ENCODE data around the gene RPP25L. TPM values are rescaled to one million over a fixed set of nuclear protein-coding genes. Genes with fewer than 3 reads are reported as not detected.

RPP25L gene
- total and polyA plus RNA-seq, 5 donors from 2014 or later = 6.7 to 80.0 (median 63.7) TPM

DNA sequence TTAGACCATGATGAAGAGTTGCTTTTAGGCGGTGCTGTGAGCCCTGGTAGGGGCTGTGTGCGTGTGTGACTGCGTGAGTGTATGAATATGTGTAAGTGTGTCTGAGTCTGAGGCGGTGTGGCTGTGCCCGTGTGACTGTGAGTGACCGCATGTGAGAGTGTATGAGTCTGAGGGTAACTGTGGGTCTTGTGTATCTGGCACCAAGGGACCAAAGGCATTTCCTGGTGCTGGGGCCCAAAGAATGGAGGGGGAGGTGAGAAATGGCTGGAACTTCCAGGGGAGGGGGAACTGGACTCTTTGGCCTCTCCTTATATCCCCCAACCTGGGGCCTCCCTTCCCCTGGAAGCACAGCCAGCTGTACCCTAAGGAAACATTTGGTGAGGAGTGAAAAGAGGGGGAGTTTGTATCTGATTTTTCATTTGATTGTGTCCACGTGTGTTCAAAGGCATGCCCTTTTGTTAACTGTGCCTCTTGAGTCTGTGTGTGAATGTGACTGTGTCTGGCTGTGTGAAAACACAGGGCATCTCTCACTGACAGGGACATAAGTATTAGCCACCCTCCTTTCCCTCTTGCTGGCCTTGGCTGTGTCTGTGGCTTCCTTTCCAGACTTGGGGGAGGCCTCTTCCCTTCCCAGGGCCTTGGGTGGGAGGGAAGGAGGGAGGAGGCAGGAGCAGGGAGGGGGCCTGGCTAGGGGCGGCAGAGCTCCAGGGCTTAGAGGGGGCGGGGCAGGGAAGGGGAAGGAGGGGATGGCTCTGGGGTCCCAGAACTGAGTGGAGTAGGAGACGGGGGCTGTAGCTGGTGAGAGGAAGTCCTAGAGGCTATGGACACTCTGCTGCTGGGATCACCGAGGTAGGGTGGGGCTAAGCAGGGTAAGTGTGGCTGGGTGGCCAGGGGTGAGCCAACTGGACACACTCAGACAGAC is 41.5 kb upstream of the RPP25L start:
- Mint-ChIP-seq H3K9me3 (no peaks in the 10 kb centered on the region), H3K4me1 (peaks cover 9 to 41% (median 36%) of the 10 kb centered on the region in 4 donors), H3K27me3 (no peaks in the 10 kb centered on the region), H3K27ac (peak overlapping the region; percentile 32 to 67 (median 52)), H3K36me3 (peaks cover 8% of the 10 kb centered on the region), H3K4me3 (no peak overlapping the region)
- Histone ChIP-seq H3K4me3 (ENCODE audit: low read depth, low read length) (no peak overlapping the region), H3K9me3 (ENCODE audit: control insufficient read depth in 2 of 2, low read length in 2 of 2) (no peaks in the 10 kb centered on the region), H3K4me1 (ENCODE audit: control insufficient read depth, insufficient read depth, low read length, poor library complexity, severe bottlenecking) (peaks cover 6% of the 10 kb centered on the region), H3K27me3 (ENCODE audit: control insufficient read depth, insufficient read depth, low read length) (no peaks in the 10 kb centered on the region), H3K27ac (ENCODE audit: insufficient read depth, low read length, poor library complexity, severe bottlenecking) (no peak overlapping the region), H3K36me3 (ENCODE audit: control insufficient read depth, insufficient read depth, low read length) (peaks cover 28% of the 10 kb centered on the region)
- DNase-seq (no peak), ATAC-seq (ENCODE audit: low read depth in 2 of 2) (no peak)

DNA sequence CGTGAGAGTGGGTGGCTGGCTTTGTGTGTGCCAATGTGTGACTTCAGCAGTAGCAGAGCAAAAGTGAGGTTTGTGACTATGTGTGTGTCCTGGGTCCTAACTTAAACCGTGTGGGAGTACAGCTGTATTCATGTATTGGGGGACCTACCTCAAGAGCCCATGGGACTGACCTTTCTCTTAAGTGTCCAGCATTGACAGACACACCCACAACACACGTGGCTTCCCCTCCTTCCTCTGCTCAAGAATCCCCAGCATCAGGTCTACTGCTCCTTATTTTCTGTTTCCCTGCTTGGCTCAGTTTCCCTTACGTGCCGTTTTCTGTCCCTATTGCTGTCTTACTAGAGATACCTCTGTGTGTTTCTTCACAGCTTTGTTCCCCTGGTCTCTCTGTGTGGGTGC is 40.7 kb upstream of the RPP25L start:
- Histone ChIP-seq H3K27me3 (ENCODE audit: control insufficient read depth, insufficient read depth, low read length) (no peaks in the 10 kb centered on the region), H3K4me1 (ENCODE audit: control insufficient read depth, insufficient read depth, low read length, poor library complexity, severe bottlenecking) (peaks cover 14% of the 10 kb centered on the region), H3K9me3 (ENCODE audit: control insufficient read depth in 2 of 2, low read length in 2 of 2) (no peaks in the 10 kb centered on the region), H3K27ac (ENCODE audit: insufficient read depth, low read length, poor library complexity, severe bottlenecking) (no peak overlapping the region), H3K4me3 (ENCODE audit: low read depth, low read length) (no peak overlapping the region), H3K36me3 (ENCODE audit: control insufficient read depth, insufficient read depth, low read length) (peaks cover 31% of the 10 kb centered on the region)
- Mint-ChIP-seq H3K4me1 (peaks cover 9 to 49% (median 44%) of the 10 kb centered on the region in 4 donors), H3K36me3 (peaks cover 16% of the 10 kb centered on the region), H3K27ac (peak overlapping the region; percentile 39 to 67 (median 52)), H3K27me3 (no peaks in the 10 kb centered on the region), H3K4me3 (peak overlapping the region in 2 of 4 donors; percentile 50 to 63), H3K9me3 (peaks cover 0 to 3% (median 0%) of the 10 kb centered on the region in 7 donors)
- ATAC-seq (ENCODE audit: low read depth in 2 of 2) (no peak), DNase-seq (no peak)

DNA sequence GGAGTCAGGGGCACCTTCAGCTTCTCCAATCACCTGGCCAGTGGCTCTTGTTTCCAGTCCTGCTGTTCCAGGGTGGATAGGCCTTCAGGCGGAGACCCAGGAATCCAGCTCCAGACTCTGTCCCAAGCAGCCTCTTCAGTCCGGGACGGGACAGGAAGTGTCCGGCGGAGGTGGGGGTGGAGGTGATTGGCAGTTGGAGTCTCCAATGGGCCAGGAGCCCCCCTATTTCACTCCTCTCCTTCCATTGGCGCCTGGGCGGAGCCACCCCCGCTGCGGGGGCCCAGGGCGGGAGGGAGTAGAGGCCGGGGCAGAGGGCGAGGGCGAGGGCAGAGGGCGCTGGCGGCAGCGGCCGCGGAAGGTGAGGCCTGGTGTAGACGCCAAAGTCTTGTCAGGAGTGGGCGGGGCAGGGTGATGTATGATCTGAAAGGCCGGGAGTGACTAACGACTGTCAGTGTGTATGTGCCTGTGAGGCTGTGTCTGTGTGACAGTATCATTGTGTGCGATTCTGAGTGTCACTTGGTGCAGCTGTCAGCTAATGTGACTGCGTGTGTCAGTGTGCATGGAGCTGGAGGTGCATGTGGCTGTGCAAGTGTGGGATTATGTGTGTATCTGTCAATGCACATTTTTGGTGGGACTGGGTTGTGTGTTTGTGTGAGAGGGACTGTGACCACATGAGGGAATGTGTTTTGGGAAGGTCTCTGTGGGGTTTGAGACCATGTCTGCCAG is 40.1 kb upstream of the RPP25L start, which contains the start of gene IL11RA:
TSS of gene IL11RA (plus strand) at position 310 of the 726 bp plus-strand sequence. CDS start 3,033 bp downstream, outside the sequence.
- H3K27me3 ChIP-seq (ENCODE audit: control insufficient read depth, insufficient read depth, low read length) = no peaks in the 10 kb centered on the region
- H3K9me3 Mint-ChIP-seq = peaks cover 0 to 3% (median 0%) of the 10 kb centered on the region in 7 donors
- peak within 1 kb of the TSS; percentile 52 to 67 (median 52) for H3K27ac Mint-ChIP-seq
- peaks cover 16% of the 10 kb centered on the region for H3K36me3 Mint-ChIP-seq
- peaks cover 20% of the 10 kb centered on the region for H3K4me1 ChIP-seq (ENCODE audit: control insufficient read depth, insufficient read depth, low read length, poor library complexity, severe bottlenecking)
- H3K4me3 ChIP-seq (ENCODE audit: low read depth, low read length) = no peak within 1 kb of the TSS
- H3K4me1 Mint-ChIP-seq = peaks cover 9 to 55% (median 48%) of the 10 kb centered on the region in 4 donors
- peak within 1 kb of the TSS in 2 of 4 donors; percentile 50 to 63 for H3K4me3 Mint-ChIP-seq
- H3K27ac ChIP-seq (ENCODE audit: insufficient read depth, low read length, poor library complexity, severe bottlenecking) = no peak within 1 kb of the TSS
- peak; percentile 55 to 71 for ATAC-seq (ENCODE audit: low read depth in 2 of 2)
- H3K27me3 Mint-ChIP-seq = no peaks in the 10 kb centered on the region
- DNase-seq = peak in 1 of 3 donors; percentile 58
- no peaks in the 10 kb centered on the region for H3K9me3 ChIP-seq (ENCODE audit: control insufficient read depth in 2 of 2, low read length in 2 of 2)
- peaks cover 31% of the 10 kb centered on the region for H3K36me3 ChIP-seq (ENCODE audit: control insufficient read depth, insufficient read depth, low read length)

GRCh38 chr9:34651321-34651720 is 39.4 kb upstream of the RPP25L start:
- no peaks in the 10 kb centered on the region for H3K27me3 ChIP-seq (ENCODE audit: control insufficient read depth, insufficient read depth, low read length)
- peaks cover 0 to 3% (median 0%) of the 10 kb centered on the region in 7 donors for H3K9me3 Mint-ChIP-seq
- peaks cover 31% of the 10 kb centered on the region for H3K36me3 ChIP-seq (ENCODE audit: control insufficient read depth, insufficient read depth, low read length)
- H3K4me1 Mint-ChIP-seq = peaks cover 9 to 59% (median 51%) of the 10 kb centered on the region in 4 donors
- peaks cover 21% of the 10 kb centered on the region for H3K4me1 ChIP-seq (ENCODE audit: control insufficient read depth, insufficient read depth, low read length, poor library complexity, severe bottlenecking)
- H3K9me3 ChIP-seq (ENCODE audit: control insufficient read depth in 2 of 2, low read length in 2 of 2) = no peaks in the 10 kb centered on the region
- H3K36me3 Mint-ChIP-seq = peaks cover 16% of the 10 kb centered on the region
- DNase-seq (no peak), ATAC-seq (ENCODE audit: low read depth in 2 of 2) (no peak)
- H3K27me3 Mint-ChIP-seq = no peaks in the 10 kb centered on the region
- H3K27ac Mint-ChIP-seq = peak overlapping the region in 2 of 3 donors; percentile 31 to 52
- peak overlapping the region in 1 of 4 donors; percentile 16 for H3K4me3 Mint-ChIP-seq
- H3K27ac ChIP-seq (ENCODE audit: insufficient read depth, low read length, poor library complexity, severe bottlenecking) = no peak overlapping the region
- no peak overlapping the region for H3K4me3 ChIP-seq (ENCODE audit: low read depth, low read length)

- H3K27ac ChIP-seq (ENCODE audit: insufficient read depth, low read length, poor library complexity, severe bottlenecking) = no peak overlapping the region
- Mint-ChIP-seq H3K4me1 (peaks cover 9 to 64% (median 53%) of the 10 kb centered on the region in 4 donors), H3K4me3 (peak overlapping the region in 2 of 4 donors; percentile 16 to 18), H3K27me3 (no peaks in the 10 kb centered on the region), H3K27ac (peak overlapping the region in 1 of 3 donors; percentile 20), H3K9me3 (peaks cover 0 to 3% (median 0%) of the 10 kb centered on the region in 7 donors), H3K36me3 (peaks cover 16% of the 10 kb centered on the region)
- H3K27me3 ChIP-seq (ENCODE audit: control insufficient read depth, insufficient read depth, low read length) = no peaks in the 10 kb centered on the region
- no peak overlapping the region for H3K4me3 ChIP-seq (ENCODE audit: low read depth, low read length)
- peaks cover 31% of the 10 kb centered on the region for H3K36me3 ChIP-seq (ENCODE audit: control insufficient read depth, insufficient read depth, low read length)
- ATAC-seq (ENCODE audit: low read depth in 2 of 2) (no peak), DNase-seq (no peak)
- H3K9me3 ChIP-seq (ENCODE audit: control insufficient read depth in 2 of 2, low read length in 2 of 2) = no peaks in the 10 kb centered on the region
- peaks cover 26% of the 10 kb centered on the region for H3K4me1 ChIP-seq (ENCODE audit: control insufficient read depth, insufficient read depth, low read length, poor library complexity, severe bottlenecking)
Observed at GRCh38 chr9:34650816-34651215, 38.9 kb upstream of the RPP25L start.

GRCh38 chr9:34648673-34649072 is 36.8 kb upstream of the RPP25L start:
- Histone ChIP-seq H3K9me3 (ENCODE audit: control insufficient read depth in 2 of 2, low read length in 2 of 2) (no peaks in the 10 kb centered on the region), H3K27ac (ENCODE audit: insufficient read depth, low read length, poor library complexity, severe bottlenecking) (no peak overlapping the region), H3K4me3 (ENCODE audit: low read depth, low read length) (peak overlapping the region; percentile 84), H3K4me1 (ENCODE audit: control insufficient read depth, insufficient read depth, low read length, poor library complexity, severe bottlenecking) (peaks cover 27% of the 10 kb centered on the region), H3K36me3 (ENCODE audit: control insufficient read depth, insufficient read depth, low read length) (peaks cover 31% of the 10 kb centered on the region), H3K27me3 (ENCODE audit: control insufficient read depth, insufficient read depth, low read length) (no peaks in the 10 kb centered on the region)
- no peaks in the 10 kb centered on the region for H3K27me3 Mint-ChIP-seq
- peak overlapping the region in 1 of 3 donors; percentile 92 for H3K27ac Mint-ChIP-seq
- DNase-seq (no peak), ATAC-seq (ENCODE audit: low read depth in 2 of 2) (no peak)
- H3K4me1 Mint-ChIP-seq = peaks cover 9 to 61% (median 48%) of the 10 kb centered on the region in 4 donors
- peaks cover 0 to 3% (median 0%) of the 10 kb centered on the region in 7 donors for H3K9me3 Mint-ChIP-seq
- peak overlapping the region; percentile 93 to 100 (median 96) for H3K4me3 Mint-ChIP-seq
- H3K36me3 Mint-ChIP-seq = peaks cover 16% of the 10 kb centered on the region

DNA sequence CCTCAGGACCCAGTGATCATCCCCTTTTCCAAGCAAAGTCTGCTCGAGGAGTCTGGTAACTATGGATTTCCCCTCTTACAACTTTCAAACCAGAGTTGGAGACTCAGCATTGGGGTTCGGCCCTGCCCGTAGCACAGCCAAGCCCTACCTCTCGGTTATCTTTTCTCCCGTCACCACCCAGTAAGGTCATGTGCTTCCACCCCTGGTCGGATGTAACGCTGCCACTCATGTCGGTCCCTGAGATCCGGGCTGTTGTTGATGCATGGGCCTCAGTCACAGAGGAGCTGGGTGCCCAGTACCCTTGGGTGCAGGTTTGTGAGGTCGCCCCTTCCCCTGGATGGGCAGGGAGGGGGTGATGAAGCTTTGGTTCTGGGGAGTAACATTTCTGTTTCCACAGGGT is 35.8 kb upstream of the RPP25L start:
- Histone ChIP-seq H3K27me3 (ENCODE audit: control insufficient read depth, insufficient read depth, low read length) (no peaks in the 10 kb centered on the region), H3K27ac (ENCODE audit: insufficient read depth, low read length, poor library complexity, severe bottlenecking) (peak overlapping the region; percentile 78), H3K9me3 (ENCODE audit: control insufficient read depth in 2 of 2, low read length in 2 of 2) (no peaks in the 10 kb centered on the region), H3K4me1 (ENCODE audit: control insufficient read depth, insufficient read depth, low read length, poor library complexity, severe bottlenecking) (peaks cover 27% of the 10 kb centered on the region), H3K36me3 (ENCODE audit: control insufficient read depth, insufficient read depth, low read length) (peaks cover 31% of the 10 kb centered on the region), H3K4me3 (ENCODE audit: low read depth, low read length) (peak overlapping the region; percentile 84)
- DNase-seq = peak in 1 of 3 donors; percentile 41
- no peak for ATAC-seq (ENCODE audit: low read depth in 2 of 2)
- H3K9me3 Mint-ChIP-seq = peaks cover 0 to 3% (median 0%) of the 10 kb centered on the region in 7 donors
- H3K4me1 Mint-ChIP-seq = peaks cover 4 to 55% (median 40%) of the 10 kb centered on the region in 4 donors
- no peaks in the 10 kb centered on the region for H3K27me3 Mint-ChIP-seq
- H3K4me3 Mint-ChIP-seq = peak overlapping the region; percentile 93 to 100 (median 96)
- H3K36me3 Mint-ChIP-seq = peaks cover 16% of the 10 kb centered on the region
- H3K27ac Mint-ChIP-seq = peak overlapping the region; percentile 86 to 93 (median 92)

All from CD4-positive, CD25-positive, alpha-beta regulatory T cell (primary cell).